GM21619 (cell line): ENCODE measurements around the gene TSNAX.

ENCODE experiments used
- ATAC-seq: cut with Tn5 transposase; IDR thresholded peaks from one replicate; pipeline ENCODE4 v1.9.1; 2021; ENCODE audit not compliant: unreplicated experiment

TSNAX gene

DNA sequence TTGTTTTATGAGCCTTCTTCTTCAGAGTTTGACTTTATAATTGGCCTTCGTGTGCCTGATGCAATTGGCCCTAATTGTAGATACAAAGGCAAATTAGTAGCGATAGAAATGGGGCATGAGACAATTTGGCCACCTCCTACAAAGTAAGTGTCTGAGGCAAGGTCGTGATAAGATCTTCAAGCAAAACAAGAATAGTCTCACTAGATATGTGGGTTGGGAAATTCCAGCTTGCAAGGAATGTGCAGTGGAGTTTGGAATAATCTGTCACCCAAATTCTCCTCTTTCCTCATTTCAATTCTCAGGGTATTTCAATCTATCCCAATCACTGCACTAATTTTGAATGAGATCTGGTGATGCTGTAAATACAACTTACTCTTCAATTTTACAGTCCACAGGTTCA lies 11.4 kb upstream of the TSNAX start:
- no peak for ATAC-seq

DNA sequence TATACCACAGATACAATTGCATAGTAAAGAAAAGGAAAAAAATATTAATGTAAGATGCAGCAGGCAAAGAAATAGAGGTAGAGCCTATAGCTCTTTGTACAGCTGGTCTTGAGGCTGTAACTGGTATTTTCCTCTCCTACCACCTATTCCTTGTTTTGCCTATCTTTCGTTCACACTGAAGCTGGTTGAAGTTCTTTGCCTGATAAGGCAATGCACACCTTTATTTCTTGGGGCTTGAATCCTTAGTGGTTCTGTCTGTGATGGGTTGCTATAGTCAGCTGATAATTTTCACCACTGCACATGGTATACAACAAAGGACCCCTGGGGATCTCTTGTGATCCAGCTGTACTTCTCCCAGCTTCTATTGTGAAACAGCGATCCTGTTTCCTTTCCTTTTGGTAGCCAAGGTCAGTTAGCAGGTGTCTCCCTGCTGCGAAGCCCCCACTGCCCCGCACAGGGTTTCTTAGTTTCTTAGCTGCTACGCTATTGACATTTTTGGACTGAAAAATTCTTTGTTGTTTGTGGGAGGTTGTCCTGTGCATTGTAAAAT lies 9.9 kb upstream of the TSNAX start:
- no peak for ATAC-seq

DNA sequence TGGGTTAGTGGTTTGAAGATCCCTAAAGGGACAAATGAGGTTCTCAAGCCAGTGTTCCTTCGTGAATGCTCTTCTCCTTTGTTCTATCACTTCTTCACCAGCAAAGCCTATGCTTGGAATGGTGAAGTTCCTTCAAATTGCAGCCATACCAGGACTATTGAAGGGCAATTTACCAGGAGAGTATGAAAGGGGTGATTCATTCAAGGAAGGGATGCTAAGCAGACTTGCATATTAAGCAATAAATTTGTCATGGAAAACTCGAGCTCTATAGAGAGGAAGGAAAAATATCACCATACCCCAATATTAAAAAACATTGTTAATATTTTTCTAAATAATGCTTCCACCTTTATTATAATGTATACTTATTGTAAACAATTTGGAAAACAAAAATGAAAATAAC lies 9.3 kb upstream of the TSNAX start:
- no peak for ATAC-seq

DNA sequence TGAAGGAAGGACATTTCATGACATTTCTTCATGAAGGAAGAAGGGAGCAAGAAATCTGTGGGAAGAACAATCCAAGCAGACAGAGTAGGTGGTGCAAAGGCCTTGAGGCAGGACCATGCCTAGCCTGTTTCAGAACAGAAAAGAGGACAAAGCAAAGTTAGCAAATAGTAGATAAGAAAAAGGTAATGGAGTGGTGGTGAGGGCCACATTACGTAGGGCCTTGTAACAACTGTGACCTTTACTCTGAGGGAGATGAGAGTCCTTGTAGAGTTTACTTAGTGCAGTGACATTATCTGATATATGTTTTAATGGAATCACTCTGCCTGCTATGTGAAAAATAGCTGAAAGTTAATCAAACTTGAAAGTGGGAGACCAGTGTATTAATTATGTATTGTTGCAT lies 6.4 kb upstream of the TSNAX start:
- no peak for ATAC-seq

DNA sequence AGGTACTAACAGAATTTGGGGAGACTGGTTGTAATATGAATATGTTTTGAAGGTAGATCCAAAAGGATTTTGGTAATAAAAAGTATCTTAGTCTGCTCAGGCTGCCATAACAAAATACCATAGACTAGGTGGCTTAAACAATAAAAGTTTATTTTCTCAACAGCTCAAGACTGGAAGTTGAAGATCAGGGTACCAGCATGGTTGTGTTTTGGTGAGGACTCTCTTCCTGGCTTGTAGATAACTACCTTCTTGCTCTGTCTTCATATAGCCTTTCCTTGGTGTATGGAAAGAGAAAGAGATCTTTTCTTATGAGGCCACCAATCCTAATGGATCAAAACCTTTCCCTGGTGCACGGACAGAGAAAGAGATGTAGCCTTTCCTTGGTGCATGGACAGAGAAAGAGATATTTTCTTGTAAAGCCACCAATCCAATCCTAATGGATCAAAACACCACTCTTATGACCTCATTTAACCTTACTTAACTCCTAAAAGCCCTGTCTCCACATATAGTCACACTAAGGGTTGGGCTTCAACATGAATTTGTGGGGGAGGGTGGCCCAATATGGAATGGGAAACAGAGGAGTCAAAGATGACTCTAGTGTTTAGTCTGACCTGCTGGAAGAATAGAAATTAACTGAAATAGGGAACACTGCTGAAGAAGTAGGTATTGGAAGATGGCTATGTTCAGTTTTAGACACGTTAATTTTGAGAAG lies 5.4 kb upstream of the TSNAX start:
- ATAC-seq, result no peak

DNA sequence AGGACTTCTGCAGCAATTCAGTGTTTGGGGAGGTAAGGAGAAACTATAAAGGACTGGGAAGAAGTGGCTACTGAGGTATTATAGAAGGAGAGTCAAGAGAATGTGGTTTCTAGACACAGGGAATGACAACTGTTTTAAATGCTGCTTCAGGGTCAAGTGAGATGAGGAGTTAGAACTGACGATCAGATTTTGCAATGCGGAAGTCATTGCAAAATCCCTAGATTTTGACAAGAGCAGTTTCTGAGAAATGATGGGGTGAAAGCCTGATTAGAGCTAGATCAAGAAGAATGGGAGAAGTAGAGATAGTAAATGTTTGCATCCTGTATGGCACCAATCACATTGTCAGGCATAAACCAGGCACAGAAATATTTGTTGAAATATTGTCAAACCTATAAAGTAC lies 4.7 kb upstream of the TSNAX start:
- no peak for ATAC-seq

DNA sequence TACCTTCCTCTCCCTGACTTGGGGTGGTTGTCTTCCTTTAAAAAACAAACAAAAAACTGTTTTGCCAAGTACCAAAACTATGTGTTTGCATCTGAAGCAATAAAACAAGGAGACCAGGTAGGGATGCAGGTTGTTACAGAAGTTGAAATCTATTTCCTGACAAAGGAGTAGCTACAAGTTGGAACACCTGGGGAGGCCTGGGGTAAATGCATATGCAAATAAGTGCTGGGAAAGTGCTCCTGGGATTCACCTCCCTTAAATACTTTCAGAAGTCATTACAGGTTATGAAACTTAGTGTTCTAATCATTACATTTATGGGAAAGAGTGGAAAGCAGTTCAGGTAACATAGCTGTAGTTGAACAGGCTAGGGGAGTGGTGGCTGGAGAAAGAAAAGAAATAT lies 1.9 kb upstream of the TSNAX start:
- ATAC-seq, result no peak

DNA sequence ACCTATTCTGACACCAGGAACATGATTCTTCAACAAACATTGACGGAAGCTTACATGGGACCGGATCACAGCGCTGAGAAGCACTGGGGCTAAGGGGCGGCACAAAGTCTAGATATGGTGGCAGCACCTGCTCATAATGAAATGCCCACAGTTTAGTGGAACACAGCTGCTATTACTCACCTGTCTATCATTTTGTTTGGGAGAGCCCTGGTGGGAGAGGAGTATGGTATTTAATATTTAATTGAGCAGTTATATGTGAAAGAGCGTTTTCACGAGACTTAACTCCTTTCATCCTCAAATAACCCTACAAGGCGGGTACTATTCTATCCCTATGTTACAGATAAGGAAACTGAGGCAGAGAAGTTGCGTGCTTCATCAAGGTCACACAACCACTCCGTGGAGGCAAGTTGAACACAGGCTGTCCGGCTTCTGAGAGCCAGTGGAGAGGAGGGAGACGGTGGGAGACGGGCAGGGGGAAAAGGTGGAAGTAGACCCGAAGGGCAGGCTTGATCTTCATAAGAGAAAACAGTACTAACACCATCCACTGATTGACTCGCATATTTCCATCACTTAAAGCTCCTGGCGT lies 790 bp upstream of the TSNAX start:
- ATAC-seq, result peak; percentile 9

DNA sequence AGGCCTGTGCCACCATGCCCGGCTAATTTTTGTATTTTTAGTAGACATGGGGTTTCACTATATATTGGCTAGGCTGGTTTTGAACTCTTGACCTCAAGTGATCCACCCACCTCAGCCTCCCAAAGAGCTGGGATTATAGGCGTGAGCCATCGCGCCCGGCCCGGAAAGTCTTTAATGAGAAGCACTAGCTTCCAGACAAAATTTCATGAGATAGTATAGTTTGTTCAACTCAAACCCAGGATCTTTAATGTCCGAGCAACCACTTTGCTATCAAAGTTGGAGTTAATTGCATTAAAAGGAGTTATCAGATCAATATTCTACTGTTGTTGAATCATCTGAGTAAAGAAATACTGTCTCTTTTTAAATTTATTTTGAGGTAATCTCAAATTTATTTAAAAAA lies 4.8 kb downstream of the TSNAX start:
- no peak for ATAC-seq

DNA sequence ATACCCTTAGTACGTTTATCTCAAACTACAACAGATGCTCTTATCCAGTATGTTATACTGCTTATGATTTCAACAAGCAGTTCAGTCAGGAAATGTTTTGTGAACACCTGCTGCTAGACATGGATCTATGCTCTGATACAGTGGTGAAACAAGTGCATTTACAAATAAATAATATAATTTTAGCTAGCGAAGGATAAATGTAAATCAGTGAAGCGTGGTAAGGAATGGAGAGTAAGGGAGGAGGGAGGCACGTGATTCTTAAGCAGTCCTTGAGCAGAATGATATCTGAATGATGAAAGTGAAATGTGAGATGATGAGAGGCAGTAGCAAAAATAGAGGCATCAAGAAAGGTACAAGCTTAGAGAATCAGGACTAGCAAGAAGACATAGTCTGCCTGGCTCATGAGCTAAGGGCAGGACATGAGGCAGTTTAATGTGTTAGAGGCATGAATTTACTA lies 6.3 kb downstream of the TSNAX start:
- no peak for ATAC-seq

DNA sequence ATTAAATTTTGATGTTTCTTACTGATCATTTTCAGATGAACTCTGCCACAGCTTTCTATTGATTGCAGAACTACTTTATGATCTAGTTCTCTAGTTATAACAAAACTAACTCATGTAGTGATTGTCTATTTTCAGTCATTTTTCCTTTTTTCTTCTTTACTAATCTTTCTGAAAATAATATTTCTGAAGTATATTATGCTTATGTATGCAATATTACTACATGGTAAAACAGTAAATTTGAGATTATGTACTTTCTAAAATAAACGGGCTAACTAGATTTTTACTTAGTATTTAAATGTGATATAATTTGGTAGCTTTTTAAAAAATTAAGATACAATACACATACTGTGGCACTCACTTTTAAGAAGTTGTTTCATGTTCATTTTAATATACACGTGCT lies 7.6 kb downstream of the TSNAX start:
- ATAC-seq, result no peak

DNA sequence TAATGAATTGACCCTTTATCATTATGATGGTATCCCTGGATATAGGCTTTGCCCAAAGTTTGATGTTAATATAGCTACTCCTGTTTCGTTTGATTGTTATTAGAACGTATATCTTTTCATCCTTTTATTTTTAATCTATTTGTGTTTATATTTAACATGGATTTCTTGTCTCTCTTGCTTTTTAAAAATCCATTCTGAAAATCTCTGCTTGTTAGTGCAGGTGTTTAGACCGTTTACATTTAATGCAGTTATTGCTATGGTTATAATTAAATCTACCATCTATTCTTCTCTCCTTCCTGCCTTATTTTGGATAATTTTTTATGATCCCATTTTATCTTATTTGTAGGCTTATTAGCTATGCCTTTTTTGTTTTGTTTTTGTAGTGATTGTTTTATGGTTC lies 12.4 kb downstream of the TSNAX start:
- ATAC-seq, result no peak

DNA sequence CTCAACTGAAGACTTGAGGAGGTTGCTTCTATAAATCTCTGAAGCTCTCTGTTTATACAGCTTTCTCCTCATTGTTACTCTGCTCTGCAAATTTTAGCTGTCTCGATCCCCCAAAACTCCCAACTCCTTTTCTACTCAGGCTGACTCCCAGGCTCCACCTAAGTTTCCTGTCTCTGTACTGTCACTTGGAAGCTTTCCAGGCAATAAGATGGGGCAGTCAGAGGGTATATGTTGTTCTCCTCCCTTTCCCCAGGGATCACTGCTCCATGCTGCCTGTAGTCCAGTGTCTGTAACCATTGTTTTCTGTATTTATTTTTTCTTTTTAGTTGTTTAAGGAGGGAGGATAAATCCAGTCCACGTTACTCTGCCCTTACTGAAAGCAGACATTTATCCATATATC lies 13.4 kb downstream of the TSNAX start:
- ATAC-seq, result no peak

DNA sequence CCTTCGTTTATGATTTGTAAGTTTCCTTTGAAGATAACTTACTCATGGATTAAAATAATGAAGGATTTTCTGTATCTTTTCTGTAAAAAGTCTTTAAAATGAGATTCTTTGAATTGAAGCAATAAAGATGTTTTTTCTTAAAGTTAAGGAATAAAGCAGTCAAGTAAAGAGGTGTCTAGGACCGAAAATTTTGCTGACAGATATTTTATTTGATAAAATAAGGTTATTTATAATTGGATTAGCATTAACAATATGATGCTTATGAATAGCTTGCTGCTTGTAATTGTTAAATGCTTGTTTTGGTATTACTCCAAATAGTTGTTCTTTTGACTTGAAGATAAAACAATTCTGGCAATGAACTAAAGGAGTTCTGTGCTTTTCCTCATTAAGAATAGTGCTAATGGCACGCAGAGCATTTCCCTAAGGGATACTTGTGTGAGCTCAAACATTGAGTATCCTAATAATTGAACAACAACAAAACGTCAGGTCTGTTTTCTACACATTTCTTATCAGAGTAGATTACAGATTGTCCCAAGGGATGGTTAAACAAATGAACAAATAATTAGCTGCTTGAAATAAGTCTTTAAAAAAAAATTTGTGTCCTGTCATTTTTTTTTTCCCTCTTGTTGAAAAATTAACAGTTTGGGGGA lies 16.6 kb downstream of the TSNAX start:
- no peak for ATAC-seq

DNA sequence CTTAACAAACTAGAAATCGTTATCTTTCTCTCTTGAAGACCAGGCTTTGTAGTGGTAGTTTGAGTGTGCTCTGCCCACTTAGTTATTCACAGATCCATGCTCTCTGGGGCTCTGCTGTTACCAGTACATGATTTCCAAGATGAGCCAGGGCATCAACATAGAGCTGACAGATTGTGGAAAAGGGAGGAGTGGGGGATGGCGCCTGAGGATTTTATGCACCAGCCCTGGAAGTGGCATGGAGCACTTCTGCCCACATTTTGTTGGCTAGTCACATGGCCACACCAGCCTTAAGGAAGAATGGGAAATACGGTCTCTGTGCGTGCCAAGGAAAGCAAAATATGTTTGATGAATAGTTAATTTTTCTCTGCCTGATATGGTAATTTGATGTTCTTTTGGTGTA lies 18.2 kb downstream of the TSNAX start:
- ATAC-seq, result no peak

DNA sequence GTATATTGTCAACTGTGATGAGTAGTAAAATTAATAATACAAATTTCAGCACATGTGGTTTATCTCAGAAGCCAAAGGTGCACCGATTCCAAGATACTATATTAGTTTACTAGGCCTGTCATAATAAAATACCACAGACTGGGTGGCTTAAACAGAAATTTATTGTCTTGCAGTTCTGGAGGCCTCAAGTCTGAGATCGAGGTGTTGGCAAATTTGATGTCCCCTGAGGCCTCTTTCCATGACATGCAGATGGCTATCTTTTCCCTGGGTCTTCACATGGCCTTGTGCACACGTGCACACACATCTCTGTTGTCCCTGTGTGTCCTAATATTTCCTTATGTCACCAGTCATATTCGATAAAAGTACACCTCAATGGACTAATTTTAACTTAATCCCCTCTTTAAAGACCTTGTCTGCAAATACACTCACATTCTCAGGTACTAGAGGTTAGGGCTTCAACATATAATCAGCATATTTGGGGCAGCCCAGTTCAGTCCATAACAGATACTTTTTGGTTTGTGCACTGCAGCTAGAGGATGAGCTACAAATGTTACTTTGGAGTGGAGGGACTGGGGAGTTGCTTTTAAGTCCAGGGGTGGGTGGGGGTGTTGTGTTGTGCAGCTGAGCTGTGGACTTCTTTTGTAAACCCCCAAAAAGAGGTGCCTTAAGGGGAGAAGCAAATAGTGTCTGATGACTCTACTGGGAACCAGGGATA lies 21.4 kb downstream of the TSNAX start:
- no peak for ATAC-seq

DNA sequence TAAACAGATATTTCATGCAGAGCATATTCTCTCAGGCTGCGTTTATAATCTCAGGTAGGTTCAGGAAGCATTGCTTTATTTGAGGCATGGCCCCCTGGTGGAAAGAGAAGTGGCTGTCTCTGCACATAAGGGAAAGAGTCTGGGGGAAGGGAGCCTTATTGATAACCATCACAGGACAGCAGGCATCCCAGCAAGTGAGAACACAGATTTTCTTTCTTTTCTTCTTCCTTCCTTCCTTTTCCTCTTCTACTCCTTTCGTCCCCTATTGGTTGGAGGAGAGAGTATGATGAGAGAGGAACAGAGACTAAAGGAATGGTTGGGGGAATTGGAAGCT lies 21.9 kb downstream of the TSNAX start:
- ATAC-seq, result no peak

DNA sequence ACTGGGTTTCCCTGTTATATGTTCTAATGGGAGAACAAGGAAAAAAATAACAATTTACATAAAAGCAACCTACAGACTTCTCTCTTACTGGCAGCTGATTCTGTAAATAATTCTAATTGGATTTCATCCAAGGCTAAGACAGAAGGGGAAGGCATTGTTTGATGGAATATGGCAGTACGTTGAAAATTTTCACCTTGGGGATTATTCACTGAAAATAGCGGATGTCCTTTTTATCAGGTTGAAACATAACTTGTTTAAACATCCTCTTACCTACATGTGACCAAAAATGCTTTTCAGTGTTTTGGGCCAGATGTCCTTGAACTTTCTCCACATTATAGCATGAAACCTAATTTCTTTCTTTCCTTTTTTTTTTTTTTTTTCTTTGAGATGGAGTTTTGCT lies 24.9 kb downstream of the TSNAX start:
- ATAC-seq, result no peak

DNA sequence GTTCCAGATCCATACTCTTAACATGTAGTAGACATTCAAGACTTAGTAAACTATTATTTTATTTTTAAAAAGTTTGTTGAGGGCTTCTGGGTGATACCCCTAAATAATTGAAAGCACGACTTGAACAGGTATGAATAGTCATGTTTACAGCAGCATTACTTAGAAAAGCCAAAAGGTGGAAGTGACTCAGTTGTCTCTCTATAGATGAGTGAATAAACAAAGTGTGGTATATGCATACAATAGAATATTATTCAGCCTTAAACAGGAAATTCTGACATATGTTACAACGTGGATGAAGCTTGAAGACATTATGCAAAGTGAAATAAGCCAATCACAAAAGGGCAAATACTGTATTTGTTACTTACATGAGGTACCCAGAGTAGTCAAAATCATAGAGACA lies 26.5 kb downstream of the TSNAX start:
- ATAC-seq, result no peak

DNA sequence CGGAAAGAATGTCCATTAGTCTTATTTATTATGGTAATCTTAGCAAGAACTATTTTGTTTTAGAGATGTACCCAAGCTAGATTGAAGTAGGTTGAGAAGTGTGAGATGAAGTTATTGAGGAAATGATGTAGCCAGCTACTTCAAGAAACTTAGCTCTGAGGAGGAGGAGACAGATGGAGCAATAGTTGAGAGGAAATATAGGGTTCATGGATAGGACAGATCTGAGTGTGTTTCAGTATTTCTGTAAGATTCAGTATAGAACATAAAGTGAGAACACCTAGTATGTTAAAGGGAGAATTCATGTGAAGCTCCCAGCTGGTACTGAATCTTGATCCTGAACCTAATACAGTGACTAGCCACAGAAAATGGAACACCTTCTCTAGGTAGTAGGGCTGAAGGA lies 28.9 kb downstream of the TSNAX start:
- no peak for ATAC-seq

DNA sequence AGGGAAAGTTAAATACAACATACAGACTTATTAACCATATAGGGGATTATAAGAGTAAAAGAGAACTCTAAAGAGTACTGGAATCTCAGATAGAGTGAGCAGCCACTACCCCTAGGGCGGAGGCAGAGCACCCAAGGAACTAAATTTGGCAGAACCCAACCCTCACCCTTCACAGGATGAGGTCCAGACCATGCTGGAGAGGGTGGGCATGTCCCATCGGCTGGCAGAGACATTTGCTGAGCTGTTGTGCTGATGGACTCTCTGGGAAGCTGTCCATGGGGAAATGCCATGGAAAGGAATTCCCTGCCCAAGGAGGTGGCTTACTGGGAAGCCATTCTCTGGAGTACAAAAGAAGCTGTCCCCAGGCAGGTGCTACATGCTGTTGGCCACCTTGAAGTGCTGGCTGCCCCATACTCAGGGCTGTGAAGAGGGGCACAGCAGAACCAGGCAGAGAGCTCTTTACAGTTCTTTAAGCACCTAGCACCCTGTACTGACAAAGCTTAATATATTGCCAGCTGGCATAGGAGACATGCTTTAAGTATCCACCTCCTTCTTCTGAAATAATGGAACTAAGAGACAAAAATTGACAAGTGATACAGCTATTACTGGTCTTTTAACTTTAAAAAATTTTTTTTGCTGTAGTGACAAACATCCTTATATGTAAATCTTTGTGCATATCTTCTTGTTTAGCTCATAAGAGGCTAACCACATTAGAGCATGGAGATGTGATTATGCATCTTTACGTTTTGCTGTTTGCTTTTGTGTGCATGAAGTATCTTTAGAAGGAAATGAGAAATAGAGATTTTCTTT lies 29.6 kb downstream of the TSNAX start:
- ATAC-seq, result no peak
